Neural cell (in vitro differentiated cells): ENCODE measurements around the gene PTPN7.

Experiments used
- EP300 ChIP-seq: fragments of 450-650 bp; conservative IDR thresholded peaks from 2 replicates; pipeline ENCODE4 v1.6.1; 2014; ENCODE audit warnings: antibody characterized with exemption, mild to moderate bottlenecking, moderate library complexity; ENCODE audit not compliant: poor library complexity, severe bottlenecking
- RAD21 ChIP-seq: fragments of 450-650 bp; conservative IDR thresholded peaks from 2 replicates; pipeline ENCODE4 v1.6.1; 2014; ENCODE audit warnings: antibody characterized with exemption, mild to moderate bottlenecking, moderate library complexity
- TF ChIP-seq, protein P1 (sequence below): fragments of 450-650 bp; IDR thresholded peaks from 2 replicates; pipeline ENCODE4 v1.5.1; 2014; ENCODE audit warnings: antibody characterized with exemption, mild to moderate bottlenecking, moderate library complexity; ENCODE audit not compliant: poor library complexity, severe bottlenecking
- TF ChIP-seq, protein P2 (sequence below): IDR thresholded peaks from 2 replicates; pipeline ENCODE4 v1.6.1; 2012; ENCODE audit warnings: borderline replicate concordance

DNA sequence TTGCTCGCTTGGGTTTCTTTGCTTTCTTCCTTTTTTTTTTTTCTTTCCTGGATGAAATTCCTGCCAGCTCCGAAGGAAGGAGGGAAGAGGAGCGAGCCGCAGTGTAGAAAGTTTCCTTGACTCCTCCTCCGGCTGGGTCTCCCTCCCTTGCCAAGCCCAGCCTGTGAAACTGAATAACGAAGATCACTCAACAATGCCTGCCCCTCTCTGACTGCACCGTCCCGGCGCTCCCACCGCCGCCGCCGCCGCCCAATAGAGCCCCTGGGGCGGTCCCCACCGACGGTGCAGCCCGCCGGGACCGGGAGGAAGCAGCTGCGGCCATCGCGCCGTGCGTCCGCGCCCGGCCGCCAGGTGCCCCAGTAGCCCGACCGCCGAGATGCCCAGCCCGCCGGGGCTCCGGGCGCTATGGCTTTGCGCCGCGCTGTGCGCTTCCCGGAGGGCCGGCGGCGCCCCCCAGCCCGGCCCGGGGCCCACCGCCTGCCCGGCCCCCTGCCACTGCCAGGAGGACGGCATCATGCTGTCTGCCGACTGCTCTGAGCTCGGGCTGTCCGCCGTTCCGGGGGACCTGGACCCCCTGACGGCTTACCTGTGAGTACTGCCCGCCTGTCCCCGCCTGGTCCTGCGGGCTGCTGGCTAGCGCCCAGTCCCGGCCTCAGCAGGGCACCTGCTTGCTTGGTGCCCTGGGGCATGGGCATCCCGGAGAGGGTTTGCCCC lies 33.4 kb upstream of the PTPN7 start, which contains the start of gene LGR6:
- TF ChIP-seq, protein P1, sequence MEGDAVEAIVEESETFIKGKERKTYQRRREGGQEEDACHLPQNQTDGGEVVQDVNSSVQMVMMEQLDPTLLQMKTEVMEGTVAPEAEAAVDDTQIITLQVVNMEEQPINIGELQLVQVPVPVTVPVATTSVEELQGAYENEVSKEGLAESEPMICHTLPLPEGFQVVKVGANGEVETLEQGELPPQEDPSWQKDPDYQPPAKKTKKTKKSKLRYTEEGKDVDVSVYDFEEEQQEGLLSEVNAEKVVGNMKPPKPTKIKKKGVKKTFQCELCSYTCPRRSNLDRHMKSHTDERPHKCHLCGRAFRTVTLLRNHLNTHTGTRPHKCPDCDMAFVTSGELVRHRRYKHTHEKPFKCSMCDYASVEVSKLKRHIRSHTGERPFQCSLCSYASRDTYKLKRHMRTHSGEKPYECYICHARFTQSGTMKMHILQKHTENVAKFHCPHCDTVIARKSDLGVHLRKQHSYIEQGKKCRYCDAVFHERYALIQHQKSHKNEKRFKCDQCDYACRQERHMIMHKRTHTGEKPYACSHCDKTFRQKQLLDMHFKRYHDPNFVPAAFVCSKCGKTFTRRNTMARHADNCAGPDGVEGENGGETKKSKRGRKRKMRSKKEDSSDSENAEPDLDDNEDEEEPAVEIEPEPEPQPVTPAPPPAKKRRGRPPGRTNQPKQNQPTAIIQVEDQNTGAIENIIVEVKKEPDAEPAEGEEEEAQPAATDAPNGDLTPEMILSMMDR: no peak
- TF ChIP-seq EP300: no peak
- TF ChIP-seq, protein P2, sequence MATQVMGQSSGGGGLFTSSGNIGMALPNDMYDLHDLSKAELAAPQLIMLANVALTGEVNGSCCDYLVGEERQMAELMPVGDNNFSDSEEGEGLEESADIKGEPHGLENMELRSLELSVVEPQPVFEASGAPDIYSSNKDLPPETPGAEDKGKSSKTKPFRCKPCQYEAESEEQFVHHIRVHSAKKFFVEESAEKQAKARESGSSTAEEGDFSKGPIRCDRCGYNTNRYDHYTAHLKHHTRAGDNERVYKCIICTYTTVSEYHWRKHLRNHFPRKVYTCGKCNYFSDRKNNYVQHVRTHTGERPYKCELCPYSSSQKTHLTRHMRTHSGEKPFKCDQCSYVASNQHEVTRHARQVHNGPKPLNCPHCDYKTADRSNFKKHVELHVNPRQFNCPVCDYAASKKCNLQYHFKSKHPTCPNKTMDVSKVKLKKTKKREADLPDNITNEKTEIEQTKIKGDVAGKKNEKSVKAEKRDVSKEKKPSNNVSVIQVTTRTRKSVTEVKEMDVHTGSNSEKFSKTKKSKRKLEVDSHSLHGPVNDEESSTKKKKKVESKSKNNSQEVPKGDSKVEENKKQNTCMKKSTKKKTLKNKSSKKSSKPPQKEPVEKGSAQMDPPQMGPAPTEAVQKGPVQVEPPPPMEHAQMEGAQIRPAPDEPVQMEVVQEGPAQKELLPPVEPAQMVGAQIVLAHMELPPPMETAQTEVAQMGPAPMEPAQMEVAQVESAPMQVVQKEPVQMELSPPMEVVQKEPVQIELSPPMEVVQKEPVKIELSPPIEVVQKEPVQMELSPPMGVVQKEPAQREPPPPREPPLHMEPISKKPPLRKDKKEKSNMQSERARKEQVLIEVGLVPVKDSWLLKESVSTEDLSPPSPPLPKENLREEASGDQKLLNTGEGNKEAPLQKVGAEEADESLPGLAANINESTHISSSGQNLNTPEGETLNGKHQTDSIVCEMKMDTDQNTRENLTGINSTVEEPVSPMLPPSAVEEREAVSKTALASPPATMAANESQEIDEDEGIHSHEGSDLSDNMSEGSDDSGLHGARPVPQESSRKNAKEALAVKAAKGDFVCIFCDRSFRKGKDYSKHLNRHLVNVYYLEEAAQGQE: no peak
- no peak for TF ChIP-seq RAD21
